Embryonic facial prominence (tissue), 1 donor: ENCODE results near the gene AARS2.

Experiments used
- DNase-seq: peaks from one replicate; pipeline ENCODE4 v3.0.0-alpha.2; 2016; ENCODE audit errors: extremely low spot score

AARS2 gene

DNA sequence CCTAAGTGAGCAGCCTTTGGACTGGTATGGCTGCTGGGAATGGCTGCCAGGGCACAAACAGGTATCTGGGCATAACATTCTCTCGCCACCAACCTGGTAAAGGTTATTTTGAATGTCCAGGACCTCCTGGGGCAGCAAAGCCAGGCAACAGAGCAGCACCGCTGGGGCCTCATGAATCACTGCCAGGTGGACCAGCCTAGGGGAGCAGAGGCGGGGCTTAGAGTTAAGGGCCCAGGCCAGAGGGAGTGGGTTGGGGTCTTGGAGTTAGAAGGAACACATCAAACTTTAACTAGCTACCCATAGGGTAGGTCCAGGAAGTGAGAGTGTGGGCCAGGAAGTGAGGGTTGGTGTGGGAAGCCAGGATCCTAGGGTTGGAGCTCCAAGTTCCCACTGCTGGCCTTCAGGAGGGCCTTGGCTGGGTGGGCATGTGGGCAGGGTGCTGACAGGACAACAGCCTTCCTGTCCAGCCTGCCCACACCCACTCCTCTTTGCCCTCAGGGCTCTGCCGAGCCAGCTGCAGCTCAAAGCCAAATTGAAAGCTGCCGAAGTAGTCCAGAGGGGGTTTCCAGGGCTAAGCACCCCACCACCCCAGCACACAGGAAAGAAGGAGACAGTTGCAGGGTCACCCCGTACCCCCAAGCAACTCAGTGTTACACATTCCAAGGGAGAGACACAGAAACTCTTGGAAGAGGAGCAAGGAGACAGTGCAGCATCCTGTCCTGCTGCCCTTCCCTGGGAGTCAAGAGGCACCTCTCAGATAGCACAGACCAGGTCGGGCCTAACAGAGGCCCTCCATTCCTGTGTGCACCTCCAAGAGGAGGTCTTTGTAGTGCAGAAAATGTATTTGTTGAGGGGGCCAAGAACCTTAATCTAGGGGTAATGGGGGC, 50.4 kb downstream of the AARS2 start:
- DNase-seq = no peak

DNA sequence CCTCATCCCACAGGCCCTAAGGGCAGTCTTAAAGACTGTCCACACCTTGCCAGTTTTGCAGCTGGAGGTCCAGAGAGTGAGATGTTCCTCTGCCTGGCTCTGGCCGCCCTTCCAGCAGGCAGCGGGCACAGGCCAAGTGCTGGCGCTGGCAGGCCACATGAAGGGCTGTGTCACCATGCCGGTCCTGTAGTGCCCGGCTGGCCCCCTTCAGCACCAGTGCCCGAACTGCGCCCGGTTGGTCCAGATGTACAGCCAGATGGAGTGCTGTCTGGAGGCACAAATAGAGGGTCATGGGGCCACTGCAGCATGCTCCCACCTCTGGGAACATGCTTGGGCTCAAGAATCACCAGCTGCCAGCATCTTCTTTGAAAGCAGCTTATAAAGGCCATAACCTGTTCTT, 51.6 kb downstream of the AARS2 start:
- no peak for DNase-seq

DNA sequence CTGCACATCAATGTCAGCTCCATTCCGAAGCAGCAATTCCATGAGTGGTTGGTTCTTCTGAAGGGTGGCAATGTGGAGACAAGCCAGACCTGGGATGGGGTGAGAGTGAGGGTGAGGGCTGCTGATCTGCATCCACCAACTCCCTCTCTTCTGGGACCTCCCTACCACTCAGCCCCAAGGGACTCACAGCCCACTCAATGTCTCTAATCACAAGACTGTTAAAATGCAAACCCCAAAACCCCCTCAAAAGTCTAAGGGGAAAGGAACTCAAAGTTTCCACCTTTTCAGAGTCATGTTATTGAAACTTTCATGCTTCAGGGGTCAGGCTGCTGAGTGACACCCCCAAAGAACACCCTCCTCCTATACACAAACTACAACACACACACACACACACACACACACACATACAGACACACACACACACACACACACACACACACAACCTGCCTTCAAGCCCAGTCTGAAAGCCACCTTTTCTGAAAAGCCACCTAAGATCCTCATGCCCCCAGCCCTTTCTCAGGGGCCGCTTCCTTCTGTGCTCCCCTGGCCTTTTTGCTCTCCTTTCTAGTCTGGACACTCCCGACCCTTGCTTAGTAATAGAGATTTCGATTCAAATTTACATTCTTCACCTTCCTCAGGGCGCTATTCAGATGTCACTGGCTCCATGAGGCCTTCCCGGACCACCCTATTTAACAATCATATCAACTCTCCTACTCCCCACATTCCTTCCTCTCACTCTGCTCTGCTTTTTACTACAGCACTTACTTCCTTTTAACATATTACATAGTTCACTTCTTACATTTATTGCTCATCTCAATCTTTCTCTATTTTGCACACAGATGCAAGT, 52.5 kb downstream of the AARS2 start:
- no peak for DNase-seq

DNA sequence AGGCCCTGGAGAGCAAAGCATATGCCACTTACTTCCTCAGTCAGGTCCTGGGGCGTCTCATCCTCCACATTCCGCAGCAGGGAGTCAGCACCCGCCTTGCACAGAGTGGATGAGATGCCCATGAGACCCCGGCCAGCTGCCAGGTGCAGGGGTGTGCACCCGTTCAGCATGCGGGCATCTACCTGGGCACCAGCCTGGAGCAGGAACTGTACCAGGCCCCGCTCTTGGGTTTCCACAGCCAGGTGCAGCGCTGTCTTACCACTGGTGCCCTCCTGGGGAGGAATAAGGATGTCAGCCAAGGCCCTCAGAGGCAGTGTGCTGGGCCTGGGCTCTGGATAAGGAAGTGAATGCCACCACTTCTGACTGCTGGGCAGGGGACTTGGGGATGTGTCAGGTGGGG, 53.1 kb downstream of the AARS2 start:
- no peak for DNase-seq

DNA sequence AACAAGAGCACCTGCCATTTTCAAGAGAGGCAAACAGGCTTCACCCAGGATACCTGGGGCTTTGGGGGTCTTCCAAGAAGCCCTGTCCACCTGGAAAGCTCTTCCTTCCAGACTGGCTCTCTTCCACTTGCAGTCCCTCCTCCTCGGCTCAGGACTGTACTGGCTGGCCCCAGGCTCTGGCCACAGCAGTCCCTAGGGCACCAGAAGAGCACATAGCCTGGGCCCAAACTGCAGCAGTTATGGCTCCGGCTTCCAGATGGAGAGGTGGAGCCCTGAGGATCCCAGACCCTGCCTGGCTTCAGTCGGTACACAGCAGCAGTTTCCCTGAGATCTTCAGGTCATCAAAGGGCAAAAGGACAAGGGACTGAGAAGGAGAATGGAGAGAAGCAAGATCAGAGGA, 54.2 kb downstream of the AARS2 start:
- no peak for DNase-seq

DNA sequence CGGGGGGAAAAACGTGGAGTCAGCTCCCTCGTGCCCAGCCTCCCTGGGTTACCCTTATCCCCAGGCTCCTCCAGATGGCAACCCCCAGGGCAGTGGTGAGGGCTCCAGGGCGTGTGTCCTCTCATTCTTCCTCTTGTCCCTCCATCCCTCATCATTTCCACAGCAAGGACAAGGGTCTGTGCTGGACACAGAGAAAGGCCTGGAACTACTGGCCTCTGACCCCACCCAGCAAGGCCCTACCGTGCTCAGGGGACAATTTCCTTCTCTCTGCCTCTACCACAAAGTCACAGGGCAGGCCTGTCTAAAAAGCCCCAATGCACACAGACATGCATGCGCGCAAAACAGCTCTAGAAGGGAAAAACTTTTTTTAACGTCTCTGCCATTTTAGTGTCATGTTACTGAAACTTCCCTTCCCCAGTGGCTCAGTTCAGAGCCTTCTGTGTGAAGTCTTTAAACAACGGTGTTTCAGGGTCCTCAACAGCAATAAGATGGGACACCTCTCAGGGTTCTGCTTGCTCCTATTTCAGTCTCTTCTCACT, 54.8 kb downstream of the AARS2 start:
- DNase-seq = no peak

DNA sequence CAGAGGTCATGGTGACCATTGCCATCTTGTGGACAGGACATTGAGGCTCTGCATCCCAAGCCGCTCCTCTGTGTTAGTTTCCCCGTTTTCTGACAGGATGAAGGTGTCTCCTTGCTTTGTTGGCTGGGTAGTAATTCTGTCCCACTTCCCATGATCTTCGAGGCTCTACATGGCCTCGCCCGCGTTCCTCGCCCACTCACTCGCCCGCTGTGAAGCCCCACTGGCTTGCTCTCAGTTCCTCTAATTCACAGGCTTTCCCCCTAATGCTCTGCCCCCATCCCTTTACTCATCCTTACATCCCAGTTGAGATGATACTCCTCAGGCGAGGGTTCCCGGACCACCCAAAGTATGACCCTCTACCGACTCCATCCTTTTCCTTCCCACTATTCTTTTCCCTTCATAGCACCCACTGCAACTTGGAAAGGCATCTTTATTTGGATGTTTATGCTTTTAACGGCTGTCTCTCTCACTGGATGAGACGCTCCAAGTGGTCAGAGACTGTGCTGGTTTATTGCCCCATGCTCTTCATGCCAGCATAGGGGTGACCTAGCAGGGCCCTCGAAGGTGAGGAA, 55.3 kb downstream of the AARS2 start:
- DNase-seq = no peak

DNA sequence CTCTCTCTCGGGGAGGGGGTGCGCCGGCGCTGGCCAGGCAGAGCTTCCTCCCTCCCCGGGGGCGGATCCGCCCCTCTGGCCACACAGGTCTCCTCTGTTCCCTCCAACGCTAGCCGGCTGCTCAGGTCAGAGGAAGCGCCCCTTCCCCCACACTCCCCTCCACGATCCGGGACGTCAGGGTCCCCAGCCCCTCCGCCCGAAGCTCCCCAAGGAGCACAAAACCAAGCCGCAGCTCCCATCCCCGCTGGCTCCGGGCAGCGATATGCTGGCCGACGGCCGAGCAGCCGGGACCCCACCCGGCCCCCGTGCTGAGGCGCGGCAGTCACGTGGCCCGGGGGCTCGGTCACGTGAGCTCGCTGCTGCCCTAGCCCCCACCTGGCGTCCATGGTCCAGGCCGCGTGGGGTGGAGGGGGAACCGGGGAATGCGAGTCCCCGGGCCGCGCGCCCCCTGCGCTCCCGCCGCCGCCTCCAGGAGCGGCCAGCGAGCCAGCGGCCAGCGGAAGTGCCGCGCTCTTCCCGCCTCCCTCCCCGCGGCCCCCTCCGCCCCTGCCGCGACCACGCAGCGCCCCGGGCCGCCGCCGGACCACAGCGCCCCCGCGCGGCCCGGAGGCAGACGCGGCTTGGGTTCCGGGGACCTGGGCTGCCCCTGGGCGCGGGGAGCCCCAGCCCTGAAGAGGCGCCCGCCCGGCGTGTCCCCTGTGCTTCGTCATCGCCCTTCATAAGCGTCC, 56.0 kb downstream of the AARS2 start, which contains the start of gene SLC35B2:
TSS of gene SLC35B2 (minus strand) at position 504 of the 728 bp plus-strand sequence. CDS start at position 386, 118 bp downstream.
- no peak for DNase-seq

DNA sequence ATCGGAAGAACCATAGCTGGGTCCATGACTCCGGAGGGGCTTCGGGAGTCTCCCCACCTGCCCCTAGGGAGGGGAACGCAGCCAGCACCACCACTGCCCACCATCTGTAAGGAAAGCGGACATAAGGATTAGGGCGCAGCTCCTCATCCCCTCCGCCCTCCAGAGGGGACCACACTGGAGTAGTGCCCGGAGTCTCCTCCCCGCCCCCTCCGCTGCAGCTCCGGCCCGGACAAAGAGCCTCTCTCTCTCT, 56.4 kb downstream of the AARS2 start:
- DNase-seq = no peak

DNA sequence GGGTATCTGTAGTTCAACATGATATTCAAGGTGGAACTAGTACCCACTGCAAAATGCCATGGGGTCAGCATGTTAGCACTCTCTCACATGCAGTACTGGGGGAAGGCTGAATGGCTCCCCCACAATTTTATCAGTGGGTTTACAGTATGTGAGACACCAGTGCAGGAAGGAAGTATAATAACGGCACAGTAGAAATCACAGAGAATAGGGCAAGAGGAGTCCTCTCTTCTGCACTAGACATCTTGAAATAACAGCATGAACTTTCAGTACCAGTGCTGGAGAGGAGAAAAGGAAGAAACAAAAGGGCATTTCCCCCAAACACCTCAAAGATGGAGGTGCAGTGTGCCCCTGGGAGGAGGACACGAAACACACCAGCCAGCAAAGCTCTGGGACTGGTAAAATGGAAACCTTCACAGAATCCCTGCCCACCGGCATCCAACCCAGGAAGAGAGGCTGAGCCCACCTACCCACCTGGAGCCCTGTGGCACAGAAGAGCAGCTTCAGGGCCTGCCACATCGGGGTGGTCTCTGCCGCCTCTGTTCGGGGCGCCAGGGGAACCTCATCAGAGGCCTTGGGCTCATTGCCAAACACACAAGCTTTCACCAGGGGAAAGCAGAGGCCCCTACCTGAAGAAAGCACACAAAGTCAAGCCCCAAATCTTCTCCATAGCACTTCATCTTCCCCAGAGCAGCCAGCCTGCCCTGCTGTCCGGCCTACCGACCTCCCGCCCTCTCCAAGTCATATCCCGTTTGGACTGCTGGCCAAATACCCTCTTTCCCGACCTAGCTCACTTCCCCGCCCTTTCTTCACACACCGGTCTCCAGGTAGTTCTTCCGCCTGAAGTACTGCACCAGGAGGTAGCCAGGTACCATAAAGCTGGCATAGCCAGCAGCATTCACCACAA, 57.0 kb downstream of the AARS2 start:
- DNase-seq = no peak

DNA sequence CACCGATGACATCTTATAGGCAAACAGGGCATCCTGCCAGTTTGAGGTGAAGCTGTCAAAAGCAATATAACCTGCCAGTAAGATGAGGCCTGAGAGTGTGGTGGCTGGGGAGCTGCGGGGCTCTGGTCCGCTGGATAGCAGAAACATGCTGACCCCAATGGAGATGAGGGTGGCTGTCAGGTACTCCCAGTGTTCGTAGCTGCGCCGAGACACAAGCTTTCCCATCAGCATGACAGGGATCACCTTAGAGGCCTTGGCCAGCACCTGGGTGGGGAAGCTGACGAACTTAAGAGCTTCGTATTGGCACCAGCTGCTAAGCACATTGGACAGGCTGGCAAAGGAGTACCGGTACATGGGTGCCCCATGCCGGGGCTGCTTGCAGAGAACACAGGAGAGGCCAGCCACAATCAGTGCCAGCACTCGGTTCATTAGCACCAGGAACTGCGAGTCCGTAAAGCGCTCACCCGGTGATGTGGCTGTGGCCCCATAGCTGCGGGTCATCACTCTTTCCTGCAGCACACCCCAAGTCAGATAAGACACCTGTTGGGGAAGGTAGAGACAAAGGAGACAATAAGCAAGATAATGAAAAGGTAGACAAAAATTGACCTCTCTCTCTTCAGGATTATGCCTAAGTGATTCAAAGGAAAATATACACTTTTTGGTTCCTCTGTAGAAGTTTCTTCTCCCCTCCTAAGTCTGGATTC, 57.9 kb downstream of the AARS2 start:
- no peak for DNase-seq

DNA sequence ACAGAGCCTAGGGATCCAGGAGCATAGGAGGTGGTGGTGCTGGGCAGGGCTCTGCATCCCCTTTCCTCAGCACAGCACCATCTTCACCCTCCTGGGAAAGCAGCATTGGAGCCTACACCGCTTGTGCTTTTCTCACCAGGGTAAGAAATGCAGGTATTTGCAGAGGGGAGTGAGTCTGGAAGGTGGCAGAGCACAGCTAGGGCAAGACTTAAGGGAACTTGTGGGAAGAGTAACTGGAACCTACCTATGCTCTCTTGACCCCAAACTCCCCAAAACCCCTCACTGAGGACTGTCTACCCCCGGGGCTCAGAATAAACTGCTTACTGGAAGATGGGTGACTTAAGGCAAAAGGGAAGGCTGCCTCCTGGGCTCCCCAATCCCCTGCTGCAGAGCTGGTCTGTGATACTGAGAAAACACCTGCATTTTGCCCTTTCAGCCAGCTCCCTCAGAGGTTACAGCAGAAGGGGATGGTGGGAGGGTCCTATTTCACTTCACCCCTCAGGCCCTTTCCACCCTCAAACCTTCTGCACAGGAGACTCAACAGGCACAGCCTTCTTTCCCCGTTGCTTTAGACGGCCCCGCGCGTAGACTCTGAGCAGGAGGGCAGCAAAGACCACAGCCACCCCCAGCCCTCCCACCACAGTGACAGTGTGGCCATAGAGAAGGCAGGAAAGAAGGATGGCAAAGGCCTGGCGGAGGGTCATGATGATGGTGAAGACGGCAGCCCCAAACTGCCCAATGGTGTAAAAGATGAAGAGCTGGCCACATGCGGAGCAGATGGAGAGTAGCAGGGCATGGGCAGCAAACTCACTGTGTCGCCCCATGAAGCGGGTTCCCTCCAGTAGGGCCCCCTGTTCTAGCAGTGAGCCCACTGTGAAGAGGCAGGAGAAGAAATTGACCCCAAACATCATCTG, 58.7 kb downstream of the AARS2 start:
- DNase-seq = no peak

DNA sequence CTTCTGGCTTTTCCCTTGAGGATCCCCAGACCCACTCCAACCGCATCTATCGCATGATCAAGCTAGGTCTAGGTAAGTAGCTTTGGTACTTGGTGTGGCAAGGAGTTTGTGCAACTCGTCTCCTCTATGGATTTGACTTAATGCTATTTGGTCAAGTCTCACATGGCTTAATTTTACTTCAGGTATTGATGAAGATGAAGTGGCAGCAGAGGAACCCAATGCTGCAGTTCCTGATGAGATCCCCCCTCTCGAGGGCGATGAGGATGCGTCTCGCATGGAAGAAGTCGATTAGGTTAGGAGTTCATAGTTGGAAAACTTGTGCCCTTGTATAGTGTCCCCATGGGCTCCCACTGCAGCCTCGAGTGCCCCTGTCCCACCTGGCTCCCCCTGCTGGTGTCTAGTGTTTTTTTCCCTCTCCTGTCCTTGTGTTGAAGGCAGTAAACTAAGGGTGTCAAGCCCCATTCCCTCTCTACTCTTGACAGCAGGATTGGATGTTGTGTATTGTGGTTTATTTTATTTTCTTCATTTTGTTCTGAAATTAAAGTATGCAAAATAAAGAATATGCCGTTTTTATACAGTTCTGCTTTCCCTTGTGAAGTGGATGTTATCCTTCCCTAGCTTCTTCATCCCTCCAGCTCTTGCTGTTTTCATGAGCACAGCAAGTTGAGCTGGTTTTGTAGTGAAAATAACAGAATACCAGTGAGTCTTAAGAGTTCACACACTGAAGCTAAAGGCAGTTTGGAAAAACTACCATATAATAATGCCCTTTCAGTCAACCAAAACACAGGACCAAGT, 59.6 kb downstream of the AARS2 start:
- no peak for DNase-seq

DNA sequence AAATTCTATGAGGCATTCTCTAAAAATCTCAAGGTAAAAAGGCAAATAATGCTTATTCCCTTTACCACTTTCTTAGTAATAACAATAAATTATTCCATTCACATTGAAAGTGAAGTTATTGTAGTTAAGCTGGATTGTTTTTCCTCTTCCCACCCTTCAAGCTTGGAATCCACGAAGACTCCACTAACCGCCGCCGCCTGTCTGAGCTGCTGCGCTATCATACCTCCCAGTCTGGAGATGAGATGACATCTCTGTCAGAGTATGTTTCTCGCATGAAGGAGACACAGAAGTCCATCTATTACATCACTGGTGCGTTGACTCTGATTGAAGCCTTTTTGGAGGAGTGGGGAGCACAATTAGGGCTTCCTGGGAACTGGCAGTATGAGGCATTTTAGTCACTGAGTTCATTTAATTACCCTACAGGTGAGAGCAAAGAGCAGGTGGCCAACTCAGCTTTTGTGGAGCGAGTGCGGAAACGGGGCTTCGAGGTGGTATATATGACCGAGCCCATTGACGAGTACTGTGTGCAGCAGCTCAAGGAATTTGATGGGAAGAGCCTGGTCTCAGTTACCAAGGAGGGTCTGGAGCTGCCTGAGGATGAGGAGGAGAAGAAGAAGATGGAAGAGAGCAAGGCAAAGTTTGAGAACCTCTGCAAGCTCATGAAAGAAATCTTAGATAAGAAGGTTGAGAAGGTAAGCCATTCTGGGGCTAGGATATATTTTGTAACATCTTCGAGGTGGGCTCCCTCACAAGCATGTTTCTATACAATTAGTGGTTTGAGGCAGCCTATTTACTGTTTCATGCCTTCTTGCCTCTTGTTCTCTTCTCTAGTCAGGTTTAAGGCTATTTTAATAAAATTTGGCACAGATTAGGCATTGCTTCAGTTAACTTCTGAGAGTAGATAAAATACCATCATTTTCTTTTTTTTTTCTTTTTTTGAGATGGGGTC, 61.3 kb downstream of the AARS2 start:
- DNase-seq = no peak

DNA sequence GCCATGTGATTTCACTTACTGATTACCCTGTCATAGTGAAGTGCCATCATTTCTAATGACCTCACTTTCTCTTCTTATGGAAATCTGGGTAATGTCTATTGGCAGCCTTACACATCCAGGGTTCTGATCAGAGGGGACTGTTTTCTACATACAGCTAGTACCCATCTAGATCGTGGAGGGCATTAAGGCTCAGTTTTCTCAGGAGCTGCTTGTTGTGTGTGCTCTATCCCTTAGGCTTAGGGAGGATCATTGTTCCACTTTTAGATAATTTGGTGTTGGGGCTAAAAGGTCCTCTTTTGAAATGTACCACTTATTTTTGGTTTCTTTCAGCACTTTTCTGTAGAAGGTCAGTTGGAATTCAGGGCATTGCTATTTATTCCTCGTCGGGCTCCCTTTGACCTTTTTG, 62.4 kb downstream of the AARS2 start:
- DNase-seq = no peak

DNA sequence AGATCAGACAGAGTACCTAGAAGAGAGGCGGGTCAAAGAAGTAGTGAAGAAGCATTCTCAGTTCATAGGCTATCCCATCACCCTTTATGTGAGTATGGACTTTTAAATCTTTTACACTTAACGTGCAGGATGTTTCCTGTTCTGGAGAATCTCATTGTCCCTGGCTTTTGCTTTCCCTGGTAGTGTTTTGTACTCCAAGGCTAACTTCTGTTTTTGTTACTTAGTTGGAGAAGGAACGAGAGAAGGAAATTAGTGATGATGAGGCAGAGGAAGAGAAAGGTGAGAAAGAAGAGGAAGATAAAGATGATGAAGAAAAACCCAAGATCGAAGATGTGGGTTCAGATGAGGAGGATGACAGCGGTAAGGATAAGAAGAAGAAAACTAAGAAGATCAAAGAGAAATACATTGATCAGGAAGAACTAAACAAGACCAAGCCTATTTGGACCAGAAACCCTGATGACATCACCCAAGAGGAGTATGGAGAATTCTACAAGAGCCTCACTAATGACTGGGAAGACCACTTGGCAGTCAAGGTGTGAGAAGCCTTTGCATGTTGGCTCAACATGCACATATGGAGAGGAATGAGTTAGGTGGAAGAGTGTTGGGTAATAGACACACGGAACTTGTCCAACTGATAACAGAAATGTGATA, 63.0 kb downstream of the AARS2 start:
- no peak for DNase-seq
